KBM-7 (cell line): ENCODE data around the gene SNRPB.
"Not testable (repeated sequence)": the region's sequence is repeated elsewhere in the genome, so short reads cannot be mapped to it uniquely, and the experiment has no call there.

ENCODE experiments used
- DNase-seq: peaks from one replicate; pipeline ENCODE4 v3.0.0-alpha.2; 2015
- in situ Hi-C: fragments of 300-500 bp; cut with MboI; formaldehyde crosslinking; loops from 2 replicates; pipeline ENCODE4 v1.14.3; 2020; ENCODE audit warnings: low sequenced_read_pairs, low pct_unique_long_range_greater_than_20kb, mixed read lengths

Gene SNRPB

GRCh38 chr20:2470423-2471193 is at the start of gene SNRPB:
SNRPB (minus strand) TSS chr20:2470789; CDS start chr20:2470690, 99 bp downstream.
- in situ Hi-C loops, result no loop called here
- DNase-seq, result peak; percentile 98

- in situ Hi-C loops, result no loop called here
- DNase-seq, result no peak
Observed at GRCh38 chr20:2519115-2519809, 48.7 kb upstream of the SNRPB start.

DNA sequence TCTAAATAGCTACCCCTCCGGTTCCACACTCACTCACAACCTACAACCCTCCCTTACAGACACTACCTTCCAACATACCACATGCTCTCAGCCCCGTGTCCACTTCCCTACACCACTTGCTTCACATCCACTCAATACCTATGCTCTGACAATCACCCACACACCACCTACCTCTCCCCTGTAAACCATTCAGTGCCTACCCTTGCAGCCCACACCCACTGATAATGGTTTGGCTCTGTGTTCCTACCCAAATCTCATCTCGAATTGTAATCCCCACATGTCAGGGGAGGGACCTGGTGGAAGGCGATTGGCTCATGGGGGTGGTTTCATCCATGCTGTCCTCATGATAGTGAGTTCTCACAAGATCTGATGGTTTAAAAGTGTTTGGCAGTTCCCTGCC is 48.0 kb upstream of the SNRPB start:
- in situ Hi-C loops, result no loop called here

DNA sequence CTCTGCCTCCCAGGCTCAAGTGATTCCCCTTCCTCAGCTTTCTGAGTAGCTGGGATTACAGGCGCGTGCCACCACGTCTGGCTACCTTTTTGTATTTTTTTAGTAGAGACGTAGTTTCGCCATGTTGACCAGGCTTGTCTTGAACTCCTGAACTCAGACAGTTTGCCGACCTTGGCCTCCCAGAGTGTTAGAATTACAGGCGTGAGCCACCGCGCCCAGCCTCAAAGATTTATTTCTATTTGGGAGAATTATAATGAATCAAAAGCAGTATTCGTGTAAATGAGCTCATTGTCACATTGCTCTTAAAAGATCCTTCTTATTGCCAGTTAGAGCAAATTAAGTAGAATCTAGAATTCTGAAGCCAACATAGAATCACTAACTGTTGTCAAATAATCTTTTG is 47.5 kb upstream of the SNRPB start:
- no peak for DNase-seq
- in situ Hi-C loops, result no loop called here

More for the DNA sequence above, 48.0 kb upstream of the SNRPB start:
- no peak for DNase-seq

DNA sequence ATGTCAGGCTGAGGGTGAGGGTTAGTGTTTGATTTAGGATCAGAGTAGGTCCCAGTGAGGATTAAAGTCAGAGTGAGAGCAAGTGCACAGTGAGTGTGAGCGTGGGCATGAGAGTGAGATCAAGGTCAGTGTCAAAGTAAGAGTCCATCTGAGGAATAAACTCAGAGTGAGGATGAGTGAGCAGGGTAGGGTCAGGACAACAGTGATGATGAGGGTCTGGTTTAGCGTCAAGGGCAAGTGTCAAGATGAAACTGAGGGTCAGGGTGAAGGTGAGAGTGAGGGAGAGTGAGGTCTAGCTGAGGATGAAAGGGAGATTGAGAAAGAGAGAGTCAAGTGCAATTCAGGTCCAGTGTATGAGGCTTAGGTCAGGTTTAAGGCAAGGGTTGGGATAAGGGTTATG is 45.8 kb upstream of the SNRPB start:
- in situ Hi-C loops, result no loop called here
- no peak for DNase-seq

- in situ Hi-C loops, result no loop called here
- DNase-seq, result no peak
Observed at GRCh38 chr20:2515203-2515602, 44.6 kb upstream of the SNRPB start.

- in situ Hi-C loops, result no loop called here
- DNase-seq, result no peak
Observed at GRCh38 chr20:2509794-2510193, 39.2 kb upstream of the SNRPB start.

DNA sequence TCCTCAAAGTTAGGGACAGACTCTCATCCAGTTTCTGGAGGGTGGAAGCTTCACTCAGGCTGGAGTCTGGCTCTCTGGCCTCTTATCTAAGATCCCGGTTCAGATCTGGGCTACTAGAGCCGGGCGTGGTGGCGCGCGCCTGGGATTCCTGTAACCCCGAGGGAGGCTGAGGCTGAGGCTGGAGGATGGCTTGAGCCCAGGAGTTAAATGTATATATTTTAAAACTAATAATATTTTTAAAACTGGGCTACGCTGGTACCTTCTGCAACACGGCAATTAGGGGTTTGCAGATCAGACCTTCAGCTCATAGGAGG is 38.8 kb upstream of the SNRPB start:
- in situ Hi-C loops, result no loop called here
- DNase-seq, result no peak

- in situ Hi-C loops, result no loop called here
Observed at GRCh38 chr20:2508631-2509467, 38.3 kb upstream of the SNRPB start, which contains the start of gene ZNF343. ZNF343 (minus strand) TSS chr20:2508915; CDS start chr20:2493895, 15,020 bp downstream.

GRCh38 chr20:2507875-2508630 is 37.5 kb upstream of the SNRPB start:
- DNase-seq, result peak; percentile 20
- in situ Hi-C loops, result no loop called here

More at GRCh38 chr20:2508631-2509467, 38.3 kb upstream of the SNRPB start, which contains the start of gene ZNF343:
- peak; percentile 93 for DNase-seq

GRCh38 chr20:2507464-2507863 is 36.9 kb upstream of the SNRPB start:
- in situ Hi-C loops, result no loop called here

GRCh38 chr20:2506426-2506825 is 35.8 kb upstream of the SNRPB start:
- DNase-seq, in situ Hi-C loops: not testable (repeated sequence)

More at GRCh38 chr20:2507464-2507863, 36.9 kb upstream of the SNRPB start:
- DNase-seq, result peak; percentile 12

DNA sequence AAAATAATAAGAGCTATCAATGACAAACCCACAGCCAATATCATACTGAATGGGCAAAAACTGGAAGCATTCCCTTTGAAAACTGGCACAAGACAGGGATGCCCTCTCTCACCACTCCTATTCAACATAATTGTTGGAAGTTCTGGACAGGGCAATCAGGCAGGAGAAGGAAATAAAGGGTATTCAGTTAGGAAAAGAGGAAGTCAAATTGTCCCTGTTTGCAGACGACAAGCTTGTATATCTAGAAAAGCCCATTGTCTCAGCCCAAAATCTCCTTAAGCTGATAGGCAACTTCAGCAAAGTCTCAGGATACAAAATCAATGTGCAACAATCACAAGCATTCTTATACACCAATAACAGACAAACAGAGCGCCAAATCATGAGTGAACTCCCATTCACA is 34.2 kb upstream of the SNRPB start:
- in situ Hi-C loops, result not testable (repeated sequence)
- DNase-seq, result peak; percentile 9

GRCh38 chr20:2502808-2503384 is 32.3 kb upstream of the SNRPB start:
- in situ Hi-C loops, DNase-seq: not testable (repeated sequence)

GRCh38 chr20:2485661-2486060 is 15.1 kb upstream of the SNRPB start:
- no peak for DNase-seq
- in situ Hi-C loops, result no loop called here

DNA sequence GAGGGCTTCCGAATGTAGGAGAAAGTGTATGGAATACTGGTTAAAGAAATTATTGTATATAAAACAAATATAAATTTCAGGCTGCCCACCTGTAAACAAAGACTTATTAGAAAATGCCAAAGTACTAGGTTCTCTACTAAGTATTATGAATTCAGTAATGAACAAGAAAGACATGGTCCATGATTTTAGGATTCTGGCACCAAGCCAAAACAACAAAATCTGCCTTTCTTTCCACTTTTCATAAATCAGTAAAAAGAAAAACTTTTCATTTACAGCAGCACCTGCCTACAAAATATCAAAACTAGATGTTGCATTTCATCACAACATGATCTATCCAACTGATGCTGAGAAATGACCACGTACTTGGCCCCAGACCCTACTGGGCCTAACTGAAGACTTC is 14.5 kb upstream of the SNRPB start:
- in situ Hi-C loops, result no loop called here
- DNase-seq, result no peak

DNA sequence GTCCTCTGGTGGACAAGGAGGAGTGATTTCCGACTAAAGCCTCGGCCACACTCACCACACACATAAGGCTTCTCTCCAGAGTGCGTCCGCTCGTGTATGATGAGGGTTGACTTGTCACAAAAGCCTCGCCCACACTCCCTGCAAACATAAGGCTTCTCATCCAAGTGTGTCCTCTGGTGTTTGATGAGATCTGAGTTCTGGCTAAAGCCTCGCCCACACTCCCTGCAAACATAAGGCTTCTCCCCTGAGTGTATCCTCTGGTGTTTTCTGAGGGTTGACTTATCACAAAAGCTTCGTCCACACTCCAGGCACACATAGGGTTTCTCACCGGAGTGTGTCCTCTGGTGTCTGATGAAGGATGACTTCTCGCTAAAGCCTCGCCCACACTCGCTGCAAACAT is 12.9 kb upstream of the SNRPB start:
- no peak for DNase-seq
- in situ Hi-C loops, result no loop called here

- in situ Hi-C loops, result no loop called here
- no peak for DNase-seq
Observed at GRCh38 chr20:2480381-2480780, 9.8 kb upstream of the SNRPB start.
